Smooth muscle cell (in vitro differentiated cells): Measurements from ENCODE around the gene NRN1L. TPM values are rescaled to one million over a fixed set of nuclear protein-coding genes. Genes with fewer than 3 reads are reported as not detected.

ENCODE experiments used
- DNase-seq: peaks from one replicate; lab custom pipeline; 2025; ENCODE audit not compliant: unreplicated experiment; lab: John Stamatoyannopoulos, UW
- H2AFZ ChIP-seq: fragments of 200-600 bp; sonication (generic); 2 replicates; pipeline ENCODE4 v1.6.0; 2016; ENCODE audit warnings: antibody characterized with exemption, low read depth, mild to moderate bottlenecking
- H3F3A ChIP-seq: fragments of 200-600 bp; sonication (generic); 2 replicates; pipeline ENCODE4 v1.6.0; 2017; ENCODE audit warnings: antibody characterized with exemption, low read depth
- H3K27ac ChIP-seq: fragments of 200-600 bp; sonication (generic); 2 replicates; pipeline ENCODE4 v1.5.1; 2016; ENCODE audit warnings: low read depth, mild to moderate bottlenecking
- H3K27me3 ChIP-seq: fragments of 200-600 bp; sonication (generic); 2 replicates; pipeline ENCODE4 v1.6.1; 2016; ENCODE audit warnings: low read depth, mild to moderate bottlenecking
- H3K36me3 ChIP-seq: fragments of 200-600 bp; sonication (generic); 2 replicates; pipeline ENCODE4 v1.5.1; 2016; ENCODE audit warnings: low read depth
- H3K4me1 ChIP-seq: fragments of 200-600 bp; sonication (generic); 2 replicates; pipeline ENCODE4 v1.5.1; 2016; ENCODE audit warnings: low read depth
- H3K4me2 ChIP-seq: fragments of 200-600 bp; sonication (generic); 2 replicates; pipeline ENCODE4 v1.6.0; 2016; ENCODE audit warnings: mild to moderate bottlenecking
- H3K4me3 ChIP-seq: fragments of 200-600 bp; sonication (generic); 2 replicates; pipeline ENCODE4 v1.5.1; 2016; ENCODE audit warnings: mild to moderate bottlenecking
- H3K79me2 ChIP-seq: fragments of 200-600 bp; sonication (generic); 2 replicates; pipeline ENCODE4 v1.6.0; 2016; ENCODE audit warnings: low read depth, mild to moderate bottlenecking
- H3K9ac ChIP-seq: fragments of 200-600 bp; sonication (generic); 2 replicates; pipeline ENCODE4 v1.6.0; 2016; ENCODE audit warnings: low read depth
- H3K9me3 ChIP-seq: fragments of 200-600 bp; sonication (generic); replicated peaks from 2 replicates; pipeline ENCODE4 v1.5.1; 2016; ENCODE audit warnings: low read depth
- H4K20me1 ChIP-seq: fragments of 200-600 bp; sonication (generic); 2 replicates; pipeline ENCODE4 v1.6.0; 2016; ENCODE audit warnings: low read depth
- WGBS: methylation state at CpG from one replicate; pipeline ENCODE4 v1.1.7; 2016; ENCODE audit warnings: low lambda C conversion rate; 5-methylcytosine and 5-hydroxymethylcytosine counted together
- polyA plus RNA-seq: library from polyadenylated mRNA; unstranded; fragments of >200 nt; fragmentation: Nextera tagmentation; extraction: Ambion mirVana; gene quantifications from 2 replicates; pipeline ENCODE4 v1.2.1, GENCODE V29; 2016
- total RNA-seq: library from RNA; depleted of rRNA; stranded (reverse); fragments of >200 nt; gene quantifications from 2 replicates; pipeline ENCODE4 v1.2.3, GENCODE V29; 2014
- TF ChIP-seq, protein P1 (sequence below): fragments of 200-600 bp; sonication (generic); IDR thresholded peaks from 2 replicates; pipeline ENCODE4 v1.5.1; 2017; ENCODE audit warnings: borderline replicate concordance, mild to moderate bottlenecking, antibody characterized with exemption; ENCODE audit not compliant: insufficient read depth, poor library complexity, severe bottlenecking

NRN1L gene
- total and polyA plus RNA-seq, 2 experiments from 2014 or later, result 0.57 TPM; not detected in 1

DNA sequence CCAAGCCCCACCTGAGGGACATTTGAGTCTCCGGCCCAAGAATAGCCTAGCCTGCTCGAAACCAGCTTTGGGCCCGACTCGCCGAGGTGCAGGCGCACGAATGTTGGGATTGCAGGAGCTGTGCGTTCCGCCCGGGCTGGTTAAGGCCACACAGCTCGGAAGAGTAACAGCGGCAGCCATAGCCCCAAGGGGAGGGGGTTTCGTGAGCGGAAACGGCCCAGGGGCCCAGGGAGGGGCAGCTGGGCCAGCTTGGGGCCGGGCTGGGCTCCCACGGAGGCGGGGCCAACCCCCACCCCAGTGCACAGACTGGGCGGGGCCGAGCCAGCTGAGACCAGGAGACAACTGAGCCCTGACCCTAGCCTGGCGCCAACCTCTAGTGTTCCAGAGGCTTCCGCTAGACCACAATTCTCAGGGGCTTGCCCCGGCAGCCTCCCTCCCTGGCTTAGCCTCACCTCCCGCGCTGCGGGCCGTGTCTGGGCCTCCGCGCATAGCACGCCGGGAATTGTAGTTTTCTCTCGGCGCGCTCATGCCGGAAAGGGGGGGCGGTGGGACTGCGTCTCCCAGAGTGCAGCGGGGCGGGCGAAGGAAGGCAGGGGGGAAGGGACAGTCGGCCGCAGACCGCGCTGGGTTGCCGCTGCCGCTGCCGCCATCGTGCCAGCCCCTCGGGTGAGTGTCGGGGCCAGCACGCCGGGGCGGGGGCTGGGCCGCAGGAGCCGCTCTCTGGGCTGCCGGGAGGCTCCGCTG is 38.2 kb upstream of the NRN1L start, which contains the start of gene NUTF2:
NUTF2 (plus strand) TSS at position 614 of the 744 bp plus-strand sequence. CDS start 18,198 bp downstream, outside the sequence.
- Histone ChIP-seq H3F3A (peaks cover 28% of the 10 kb centered on the region), H3K27me3 (no peaks in the 10 kb centered on the region), H4K20me1 (peaks cover 53% of the 10 kb centered on the region), H3K9ac (peak within 1 kb of the TSS; percentile 99), H2AFZ (peak within 1 kb of the TSS; percentile 64), H3K36me3 (no peaks in the 10 kb centered on the region), H3K4me1 (peaks cover 41% of the 10 kb centered on the region), H3K9me3 (no peaks in the 10 kb centered on the region), H3K4me2 (peak within 1 kb of the TSS; percentile 94), H3K4me3 (peak within 1 kb of the TSS; percentile 98), H3K79me2 (peaks cover 74% of the 10 kb centered on the region), H3K27ac (peak within 1 kb of the TSS; percentile 98)
- TF ChIP-seq, protein P1, sequence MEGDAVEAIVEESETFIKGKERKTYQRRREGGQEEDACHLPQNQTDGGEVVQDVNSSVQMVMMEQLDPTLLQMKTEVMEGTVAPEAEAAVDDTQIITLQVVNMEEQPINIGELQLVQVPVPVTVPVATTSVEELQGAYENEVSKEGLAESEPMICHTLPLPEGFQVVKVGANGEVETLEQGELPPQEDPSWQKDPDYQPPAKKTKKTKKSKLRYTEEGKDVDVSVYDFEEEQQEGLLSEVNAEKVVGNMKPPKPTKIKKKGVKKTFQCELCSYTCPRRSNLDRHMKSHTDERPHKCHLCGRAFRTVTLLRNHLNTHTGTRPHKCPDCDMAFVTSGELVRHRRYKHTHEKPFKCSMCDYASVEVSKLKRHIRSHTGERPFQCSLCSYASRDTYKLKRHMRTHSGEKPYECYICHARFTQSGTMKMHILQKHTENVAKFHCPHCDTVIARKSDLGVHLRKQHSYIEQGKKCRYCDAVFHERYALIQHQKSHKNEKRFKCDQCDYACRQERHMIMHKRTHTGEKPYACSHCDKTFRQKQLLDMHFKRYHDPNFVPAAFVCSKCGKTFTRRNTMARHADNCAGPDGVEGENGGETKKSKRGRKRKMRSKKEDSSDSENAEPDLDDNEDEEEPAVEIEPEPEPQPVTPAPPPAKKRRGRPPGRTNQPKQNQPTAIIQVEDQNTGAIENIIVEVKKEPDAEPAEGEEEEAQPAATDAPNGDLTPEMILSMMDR, result no peak
- peak; percentile 92 for DNase-seq
- under 1% methylated on average over 41 of the region's 57 CpGs for WGBS

DNA sequence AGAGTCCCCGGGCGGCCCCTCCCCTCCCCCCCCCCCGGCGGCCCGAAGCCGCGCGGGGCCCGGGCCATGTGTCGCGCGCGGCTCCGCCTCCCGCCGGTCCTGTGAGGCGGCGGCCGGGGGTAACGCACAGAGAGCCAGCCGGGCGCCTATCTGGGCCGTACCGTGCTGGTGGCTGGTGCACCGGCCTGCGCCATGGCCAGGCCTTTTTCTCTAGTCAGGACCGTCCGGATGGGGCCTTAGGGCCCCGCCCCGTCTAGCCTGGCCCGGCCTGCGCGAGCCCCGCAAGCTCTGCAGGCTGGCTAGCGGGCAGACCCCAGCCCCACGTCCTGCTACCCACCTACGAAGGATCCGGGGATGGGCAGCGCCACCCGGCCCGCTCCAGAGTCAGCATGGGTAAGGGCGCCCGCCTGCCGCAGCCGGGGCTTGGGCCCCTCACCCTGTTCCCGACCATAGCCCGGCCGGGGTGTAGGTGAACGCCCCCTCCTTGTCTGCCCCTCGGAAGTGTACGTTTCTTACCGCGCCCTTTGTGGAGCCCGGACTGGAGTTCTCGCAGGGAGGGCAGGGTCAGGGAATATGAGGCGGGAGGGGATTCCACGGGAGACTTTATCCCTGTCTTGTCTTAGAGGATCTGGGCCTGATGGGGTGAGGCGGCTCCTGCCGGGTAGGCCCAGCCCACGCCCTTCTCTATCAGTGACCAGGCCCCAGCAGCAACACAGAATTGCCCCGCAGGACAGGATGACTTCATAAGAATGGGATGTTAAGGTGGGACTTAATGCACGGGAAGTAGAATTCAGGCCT is 37.4 kb upstream of the NRN1L start, which contains the start of gene CENPT:
CENPT (minus strand) TSS at position 630 of the 798 bp plus-strand sequence. CDS start 13,834 bp downstream, outside the sequence.
- under 1% methylated on average over 47 of the region's 62 CpGs for WGBS
- peaks cover 60% of the 10 kb centered on the region for H4K20me1 ChIP-seq

DNA sequence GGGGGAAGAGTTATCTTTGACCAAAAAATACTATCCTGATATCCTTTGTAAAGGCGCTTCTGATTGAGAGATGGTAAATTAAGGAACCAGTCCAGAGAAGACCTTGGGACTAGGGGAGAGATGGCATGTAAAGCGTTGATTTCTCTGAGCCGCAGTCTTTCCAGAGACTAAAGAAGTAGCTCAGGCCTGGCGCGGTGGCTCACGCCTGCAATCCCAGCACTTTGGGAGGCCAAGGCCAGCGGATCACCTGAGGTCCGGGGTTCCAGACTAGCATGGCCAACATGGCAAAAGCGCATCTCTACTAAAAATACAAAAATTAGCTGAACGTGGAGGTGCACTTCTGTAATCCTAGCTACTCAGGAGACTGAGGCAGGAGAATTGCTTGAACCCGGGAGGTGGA is 36.6 kb upstream of the NRN1L start:
- Histone ChIP-seq H3K27ac (peak overlapping the region; percentile 98), H3K79me2 (peaks cover 91% of the 10 kb centered on the region), H2AFZ (no peak overlapping the region), H3K4me2 (peak overlapping the region; percentile 94), H3K9ac (peak overlapping the region; percentile 99), H3K36me3 (no peaks in the 10 kb centered on the region), H3K9me3 (no peaks in the 10 kb centered on the region), H4K20me1 (peaks cover 65% of the 10 kb centered on the region), H3F3A (peaks cover 22% of the 10 kb centered on the region), H3K27me3 (no peaks in the 10 kb centered on the region), H3K4me1 (peaks cover 36% of the 10 kb centered on the region), H3K4me3 (peak overlapping the region; percentile 98)
- no peak for DNase-seq
- TF ChIP-seq, protein P1, result no peak
- 92% methylated on average over 11 of the region's 11 CpGs for WGBS

More for the DNA sequence above, 37.4 kb upstream of the NRN1L start, which contains the start of gene CENPT:
- H3K9me3 ChIP-seq, result no peaks in the 10 kb centered on the region
- peak within 1 kb of the TSS; percentile 99 for H3K9ac ChIP-seq
- H3K36me3 ChIP-seq, result no peaks in the 10 kb centered on the region
- peaks cover 40% of the 10 kb centered on the region for H3K4me1 ChIP-seq
- peak within 1 kb of the TSS; percentile 98 for H3K4me3 ChIP-seq
- DNase-seq, result no peak
- TF ChIP-seq, protein P1, result no peak
- H3K79me2 ChIP-seq, result peaks cover 82% of the 10 kb centered on the region
- H3K4me2 ChIP-seq, result peak within 1 kb of the TSS; percentile 94
- H3F3A ChIP-seq, result peaks cover 26% of the 10 kb centered on the region
- peak within 1 kb of the TSS; percentile 98 for H3K27ac ChIP-seq
- H3K27me3 ChIP-seq, result no peaks in the 10 kb centered on the region
- H2AFZ ChIP-seq, result peak within 1 kb of the TSS; percentile 64
